ENCODE measurements around the gene B3GAT3.
"Not testable (repeated sequence)": the region's sequence is repeated elsewhere in the genome, so short reads cannot be mapped to it uniquely, and the experiment has no call there.

The B3GAT3 gene

DNA sequence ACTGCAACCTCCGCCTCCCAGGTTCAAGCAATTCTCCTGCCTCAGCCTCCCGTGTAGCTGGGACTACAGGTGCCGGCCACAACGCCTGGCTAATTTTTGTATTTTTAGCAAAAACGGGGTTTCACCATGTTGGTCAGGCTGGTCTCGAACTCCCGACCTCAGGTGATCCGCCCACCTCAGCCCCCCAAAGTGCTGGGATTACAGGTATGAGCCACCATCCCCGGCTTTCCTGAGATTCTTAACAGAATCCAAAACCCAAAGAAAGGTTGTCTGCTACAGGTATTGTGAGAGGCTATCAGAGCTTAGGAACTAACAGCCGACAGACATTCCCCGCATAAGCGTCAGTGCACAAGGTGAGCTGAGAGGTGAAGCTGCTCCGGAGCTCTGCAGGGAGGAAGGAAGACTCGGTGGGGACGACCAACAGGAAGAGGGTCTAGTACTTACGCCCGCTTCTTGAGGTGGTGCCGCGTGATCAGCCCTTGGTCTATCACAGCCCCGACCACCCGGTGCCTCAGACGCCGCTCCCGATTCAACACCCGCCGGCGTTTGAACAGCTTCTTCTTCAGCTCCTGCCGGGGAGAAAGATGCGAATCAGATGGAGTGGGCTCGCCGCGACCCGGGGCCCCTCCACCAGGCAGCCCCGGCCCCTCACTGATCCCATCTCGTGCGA lies 42.8 kb upstream of the B3GAT3 start:
- DNase-seq (ENCODE audit: insufficient read length, low spot score) (peak; percentile 59), FAIRE-seq (no peak)
- no peak for TF ChIP-seq TAF1 (IDR thresholded peaks at IDR 0.05; ENCODE audit: low read depth, low read length)
- no peak for TF ChIP-seq POU2F2 (IDR thresholded peaks at IDR 0.05; ENCODE audit: low read depth, low read length)
- no peak for TF ChIP-seq POLR2AphosphoS5 (IDR thresholded peaks at IDR 0.05; ENCODE audit: low read depth, low read length)
- TF ChIP-seq PAX5 (IDR thresholded peaks at IDR 0.05; ENCODE audit: insufficient read depth, low read length, severe bottlenecking): no peak
- no peak for TF ChIP-seq SPI1 (IDR thresholded peaks at IDR 0.05; ENCODE audit: low read depth, low read length)
- TF ChIP-seq POLR2A (IDR thresholded peaks at IDR 0.05; ENCODE audit: low read depth, low read length): no peak

- DNase-seq (ENCODE audit: insufficient read length, low spot score) (no peak), FAIRE-seq (no peak)
- TF ChIP-seq PAX5 (IDR thresholded peaks at IDR 0.05; ENCODE audit: insufficient read depth, low read length, severe bottlenecking): no peak
- no peak for TF ChIP-seq SPI1 (IDR thresholded peaks at IDR 0.05; ENCODE audit: low read depth, low read length)
- no peak for TF ChIP-seq POLR2AphosphoS5 (IDR thresholded peaks at IDR 0.05; ENCODE audit: low read depth, low read length)
- no peak for TF ChIP-seq POU2F2 (IDR thresholded peaks at IDR 0.05; ENCODE audit: low read depth, low read length)
- no peak for TF ChIP-seq POLR2A (IDR thresholded peaks at IDR 0.05; ENCODE audit: low read depth, low read length)
- no peak for TF ChIP-seq TAF1 (IDR thresholded peaks at IDR 0.05; ENCODE audit: low read depth, low read length)
These were observed 35.1 kb upstream of the B3GAT3 start for GRCh38 chr11:62656796-62657429.

GRCh38 chr11:62654297-62654696 lies 32.5 kb upstream of the B3GAT3 start:
- FAIRE-seq: no peak
- no peak for DNase-seq (ENCODE audit: insufficient read length, low spot score)
- TF ChIP-seq POLR2AphosphoS5 (IDR thresholded peaks at IDR 0.05; ENCODE audit: low read depth, low read length) (no peak), POLR2A (IDR thresholded peaks at IDR 0.05; ENCODE audit: low read depth, low read length) (no peak), TAF1 (IDR thresholded peaks at IDR 0.05; ENCODE audit: low read depth, low read length) (no peak), PAX5 (IDR thresholded peaks at IDR 0.05; ENCODE audit: insufficient read depth, low read length, severe bottlenecking) (no peak), SPI1 (IDR thresholded peaks at IDR 0.05; ENCODE audit: low read depth, low read length) (no peak), POU2F2 (IDR thresholded peaks at IDR 0.05; ENCODE audit: low read depth, low read length) (no peak)

DNA sequence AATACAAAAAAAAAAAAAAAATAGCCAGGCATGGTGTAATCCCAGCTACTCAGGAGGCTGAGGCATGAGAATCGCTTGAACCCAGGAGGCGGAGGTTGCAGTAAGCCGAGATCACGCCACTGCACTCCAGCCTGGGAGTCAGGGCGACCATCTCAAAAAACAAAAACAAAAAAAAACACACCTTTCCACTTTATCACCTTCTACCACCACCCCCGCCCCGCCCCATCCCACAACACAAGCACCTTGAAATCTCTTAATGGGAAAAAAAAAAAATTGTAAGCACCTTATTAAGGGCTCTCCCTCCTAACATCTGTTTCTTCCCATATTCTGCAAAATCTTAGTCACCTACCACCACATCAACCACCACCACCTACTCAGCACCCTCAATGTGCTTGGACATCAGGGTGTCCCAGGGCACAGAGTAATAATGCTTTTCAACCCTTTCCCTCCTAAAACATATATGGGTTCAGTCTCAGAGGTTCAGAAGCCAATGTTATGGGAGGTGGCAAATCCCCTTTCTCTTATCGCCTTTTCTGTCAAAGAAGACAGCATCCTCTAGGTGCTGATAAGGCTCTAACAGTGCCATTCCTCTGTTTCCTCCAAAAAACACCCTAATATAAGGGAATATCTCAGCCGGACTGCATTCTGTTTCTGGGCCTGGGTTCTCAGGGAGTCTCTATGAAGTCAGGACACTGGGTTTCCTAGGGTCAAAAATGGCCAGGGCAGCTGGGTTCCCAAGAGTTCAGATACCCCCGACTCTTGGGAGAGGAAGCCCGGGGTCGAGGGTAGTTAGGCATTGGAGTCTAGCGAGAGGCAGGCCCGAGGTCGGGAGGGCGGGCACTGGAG lies 30.6 kb upstream of the B3GAT3 start:
- DNase-seq (ENCODE audit: insufficient read length, low spot score): no peak

GRCh38 chr11:62650283-62650682 lies 28.5 kb upstream of the B3GAT3 start:
- not testable (repeated sequence) for FAIRE-seq

More for the DNA sequence above, 30.6 kb upstream of the B3GAT3 start:
- no peak for FAIRE-seq
- TF ChIP-seq POLR2A (IDR thresholded peaks at IDR 0.05; ENCODE audit: low read depth, low read length): no peak
- no peak for TF ChIP-seq POLR2AphosphoS5 (IDR thresholded peaks at IDR 0.05; ENCODE audit: low read depth, low read length)
- no peak for TF ChIP-seq POU2F2 (IDR thresholded peaks at IDR 0.05; ENCODE audit: low read depth, low read length)
- no peak for TF ChIP-seq TAF1 (IDR thresholded peaks at IDR 0.05; ENCODE audit: low read depth, low read length)
- TF ChIP-seq PAX5 (IDR thresholded peaks at IDR 0.05; ENCODE audit: insufficient read depth, low read length, severe bottlenecking): no peak
- no peak for TF ChIP-seq SPI1 (IDR thresholded peaks at IDR 0.05; ENCODE audit: low read depth, low read length)

DNA sequence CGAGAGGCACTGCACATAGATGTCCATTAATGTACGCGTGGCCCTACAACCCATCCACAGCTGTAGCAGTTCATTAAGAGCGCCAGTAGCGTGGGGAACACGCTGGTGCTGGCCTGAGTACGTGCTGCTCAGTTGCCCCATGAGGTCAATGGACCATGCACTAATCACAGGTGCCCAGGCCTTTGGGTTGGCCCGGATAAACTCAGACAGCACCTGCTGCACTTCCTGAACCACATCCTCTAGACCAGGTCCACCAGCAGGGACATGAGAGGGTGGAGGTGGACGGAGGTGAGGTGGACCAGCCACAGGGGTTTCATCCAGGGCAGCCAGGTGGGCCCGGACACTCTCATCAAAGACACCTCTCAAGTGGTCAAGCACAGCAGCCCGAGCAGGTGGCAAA lies 27.7 kb upstream of the B3GAT3 start:
- no peak for TF ChIP-seq POLR2A (IDR thresholded peaks at IDR 0.05; ENCODE audit: low read depth, low read length)
- TF ChIP-seq SPI1 (IDR thresholded peaks at IDR 0.05; ENCODE audit: low read depth, low read length): no peak
- no peak for TF ChIP-seq TAF1 (IDR thresholded peaks at IDR 0.05; ENCODE audit: low read depth, low read length)
- no peak for TF ChIP-seq PAX5 (IDR thresholded peaks at IDR 0.05; ENCODE audit: insufficient read depth, low read length, severe bottlenecking)
- TF ChIP-seq POLR2AphosphoS5 (IDR thresholded peaks at IDR 0.05; ENCODE audit: low read depth, low read length): no peak
- TF ChIP-seq POU2F2 (IDR thresholded peaks at IDR 0.05; ENCODE audit: low read depth, low read length): no peak
- FAIRE-seq: no peak
- no peak for DNase-seq (ENCODE audit: insufficient read length, low spot score)

More at GRCh38 chr11:62650283-62650682, 28.5 kb upstream of the B3GAT3 start:
- not testable (repeated sequence) for DNase-seq (ENCODE audit: insufficient read length, low spot score)

- no peak for FAIRE-seq
- no peak for DNase-seq (ENCODE audit: insufficient read length, low spot score)
- TF ChIP-seq POLR2A (IDR thresholded peaks at IDR 0.05; ENCODE audit: low read depth, low read length) (no peak), PAX5 (IDR thresholded peaks at IDR 0.05; ENCODE audit: insufficient read depth, low read length, severe bottlenecking) (no peak), TAF1 (IDR thresholded peaks at IDR 0.05; ENCODE audit: low read depth, low read length) (no peak), SPI1 (IDR thresholded peaks at IDR 0.05; ENCODE audit: low read depth, low read length) (no peak), POU2F2 (IDR thresholded peaks at IDR 0.05; ENCODE audit: low read depth, low read length) (no peak), POLR2AphosphoS5 (IDR thresholded peaks at IDR 0.05; ENCODE audit: low read depth, low read length) (no peak)
These were observed 27.2 kb upstream of the B3GAT3 start for GRCh38 chr11:62648967-62649364.

DNA sequence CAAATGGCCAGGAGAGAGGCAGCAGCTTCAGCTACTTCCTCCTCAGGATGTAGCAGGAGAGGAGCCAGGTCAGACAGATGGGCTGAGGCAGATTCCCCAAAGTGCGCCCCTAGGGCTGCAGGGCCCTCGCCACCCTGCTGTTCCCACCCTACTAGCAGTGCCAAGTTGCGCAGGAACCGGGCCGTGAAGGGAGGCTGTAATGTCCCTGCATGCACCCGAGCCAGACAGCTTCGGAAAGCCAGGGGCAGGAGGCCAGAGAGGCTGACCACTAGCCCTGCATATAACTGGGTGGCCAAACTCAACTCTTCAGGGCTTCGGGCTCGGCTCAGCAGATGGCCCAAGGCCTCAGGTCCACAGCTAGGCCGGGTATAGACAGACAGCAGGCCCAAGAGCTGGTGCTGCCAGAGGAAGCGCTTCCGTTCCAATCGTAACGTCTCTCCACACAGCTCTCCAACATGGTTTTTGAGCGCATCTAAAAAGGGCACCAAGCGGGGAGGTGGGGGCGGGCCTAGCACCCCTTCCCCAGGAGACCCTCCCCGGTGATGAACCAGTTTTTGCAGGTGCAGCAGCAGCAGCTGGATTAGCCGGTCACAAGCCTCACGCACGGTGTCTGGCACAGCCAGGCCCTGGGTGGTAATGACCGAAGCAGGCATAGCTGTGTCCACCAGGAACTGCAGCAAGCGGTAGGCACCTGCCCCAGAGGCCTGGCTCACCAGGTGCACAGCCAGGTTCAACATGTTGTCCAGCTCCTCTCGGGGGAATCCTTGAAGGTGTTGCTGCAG lies 26.6 kb upstream of the B3GAT3 start:
- no peak for DNase-seq (ENCODE audit: insufficient read length, low spot score)
- TF ChIP-seq TAF1 (IDR thresholded peaks at IDR 0.05; ENCODE audit: low read depth, low read length) (no peak), POLR2AphosphoS5 (IDR thresholded peaks at IDR 0.05; ENCODE audit: low read depth, low read length) (no peak), POLR2A (IDR thresholded peaks at IDR 0.05; ENCODE audit: low read depth, low read length) (no peak), POU2F2 (IDR thresholded peaks at IDR 0.05; ENCODE audit: low read depth, low read length) (no peak), PAX5 (IDR thresholded peaks at IDR 0.05; ENCODE audit: insufficient read depth, low read length, severe bottlenecking) (no peak), SPI1 (IDR thresholded peaks at IDR 0.05; ENCODE audit: low read depth, low read length) (no peak)
- FAIRE-seq: no peak

All from GM12891 (cell line).